HG03064 (cell line): ENCODE data around the gene ASS1.
"Not testable (repeated sequence)": the region's sequence is repeated elsewhere in the genome, so short reads cannot be mapped to it uniquely, and the experiment has no call there.

Source experiments
- ATAC-seq: cut with Tn5 transposase; IDR thresholded peaks from one replicate; pipeline ENCODE4 v1.9.1; 2021; ENCODE audit warnings: low read depth; ENCODE audit not compliant: unreplicated experiment

The ASS1 gene

DNA sequence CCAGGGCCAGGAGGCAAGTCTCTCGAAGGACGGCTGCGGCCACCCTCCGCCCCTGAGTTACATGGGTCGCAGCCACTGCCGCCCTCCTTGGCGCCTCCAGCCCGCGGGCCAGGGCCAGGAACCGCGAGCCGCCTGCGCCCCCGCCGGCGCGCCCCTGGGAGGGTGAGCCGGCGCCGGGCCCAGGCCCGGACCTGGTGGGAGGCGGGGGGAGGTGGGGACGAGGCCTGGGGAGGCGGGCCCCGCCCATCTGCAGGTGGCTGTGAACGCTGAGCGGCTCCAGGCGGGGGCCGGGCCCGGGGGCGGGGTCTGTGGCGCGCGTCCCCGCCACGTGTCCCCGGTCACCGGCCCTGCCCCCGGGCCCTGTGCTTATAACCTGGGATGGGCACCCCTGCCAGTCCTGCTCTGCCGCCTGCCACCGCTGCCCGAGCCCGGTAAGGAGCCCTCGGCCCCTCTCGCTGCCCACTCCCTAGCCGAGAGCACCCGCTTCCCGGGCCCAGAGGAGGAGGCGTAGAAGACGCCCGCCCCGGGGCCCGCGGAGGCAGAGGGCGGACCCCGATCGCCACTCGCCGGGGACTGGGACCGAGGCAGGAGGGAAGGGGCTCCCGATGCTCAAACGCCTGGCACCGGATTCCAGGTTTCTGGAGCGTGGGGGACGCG, at the start of gene ASS1:
Gene ASS1 (plus strand): TSS at position 397 of the 657 bp plus-strand sequence. CDS start 7,268 bp downstream, outside the sequence.
- no peak for ATAC-seq

DNA sequence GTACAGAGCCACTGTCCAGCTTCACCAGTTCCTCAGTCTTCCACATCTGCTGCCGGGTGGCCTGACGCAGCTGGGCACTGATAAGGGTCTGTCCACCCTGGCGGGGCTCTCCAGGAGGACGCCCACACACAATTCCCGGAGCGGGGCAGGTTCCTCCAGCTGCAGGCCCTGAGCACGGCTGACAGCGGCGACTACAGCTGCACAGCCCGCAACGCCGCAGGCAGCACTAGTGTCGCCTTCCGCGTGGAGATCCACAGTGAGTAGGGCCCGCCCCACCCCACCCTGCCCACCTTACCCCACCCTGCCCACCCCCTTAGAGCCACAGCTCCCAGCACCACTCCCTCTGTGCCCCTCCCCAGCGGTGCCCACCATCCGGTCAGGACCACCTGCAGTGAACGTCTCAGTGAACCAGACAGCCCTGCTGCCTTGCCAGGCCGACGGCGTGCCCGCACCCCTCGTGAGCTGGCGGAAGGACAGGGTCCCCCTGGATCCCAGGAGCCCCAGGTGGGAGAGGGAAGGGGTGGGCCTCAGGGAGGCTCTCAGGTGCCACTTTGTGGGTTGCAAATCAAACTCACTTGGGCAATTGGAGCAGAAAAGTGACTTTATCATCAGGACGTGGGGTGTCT, 48.8 kb upstream of the ASS1 start:
- no peak for ATAC-seq

DNA sequence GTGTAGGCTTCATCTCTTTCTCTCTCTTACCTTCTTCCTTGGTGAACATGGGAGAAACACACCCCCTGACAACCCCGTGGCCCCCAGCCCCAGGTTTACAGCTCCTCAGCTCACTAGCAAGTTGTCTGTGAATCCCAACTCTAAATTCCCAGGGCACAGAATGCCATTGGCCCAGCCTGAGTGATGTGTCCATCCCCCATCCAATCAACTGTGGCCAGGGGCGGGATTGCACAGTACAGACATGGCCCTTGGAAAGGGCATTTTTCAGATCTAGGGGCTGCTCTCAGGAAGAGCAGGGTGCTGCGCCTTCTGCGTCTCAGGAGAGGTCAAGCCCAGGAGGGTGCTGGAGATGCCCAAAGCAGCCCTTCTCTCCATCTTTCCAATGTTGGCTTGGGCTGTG, 48.2 kb upstream of the ASS1 start:
- no peak for ATAC-seq

DNA sequence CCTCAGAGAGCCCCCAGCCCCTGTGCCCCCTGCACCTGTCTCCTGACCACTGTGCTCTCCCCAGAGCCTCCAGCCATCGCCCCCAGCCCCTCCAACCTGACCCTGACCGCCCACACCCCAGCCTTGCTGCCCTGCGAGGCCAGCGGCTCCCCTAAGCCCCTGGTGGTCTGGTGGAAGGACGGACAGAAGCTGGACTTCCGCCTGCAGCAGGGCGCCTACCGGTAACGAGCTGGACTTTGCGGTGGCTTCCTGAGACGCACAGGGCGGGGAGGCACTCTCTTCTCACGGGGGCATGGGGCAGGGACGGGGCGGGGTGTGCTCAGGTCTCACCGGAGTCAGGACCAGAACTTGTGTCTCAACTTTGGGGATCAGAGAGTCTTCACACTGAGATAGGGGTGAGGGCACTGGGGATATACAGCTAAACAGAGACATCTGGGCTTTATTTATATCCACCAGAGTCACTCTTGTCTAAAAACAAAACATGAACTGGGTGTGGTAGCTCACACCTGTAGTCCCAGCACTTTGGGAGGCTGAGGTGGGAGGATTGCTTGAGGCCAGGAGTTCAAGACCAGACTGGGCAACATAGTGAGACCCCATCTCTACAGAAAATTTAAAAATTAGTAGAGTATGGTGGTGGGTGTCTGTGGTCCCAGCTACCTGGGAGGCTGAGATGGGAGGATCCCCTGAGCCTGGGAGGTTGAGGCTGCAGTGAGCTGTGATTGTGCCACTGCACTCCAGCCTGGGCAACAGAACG, 46.1 kb upstream of the ASS1 start:
- ATAC-seq: no peak

DNA sequence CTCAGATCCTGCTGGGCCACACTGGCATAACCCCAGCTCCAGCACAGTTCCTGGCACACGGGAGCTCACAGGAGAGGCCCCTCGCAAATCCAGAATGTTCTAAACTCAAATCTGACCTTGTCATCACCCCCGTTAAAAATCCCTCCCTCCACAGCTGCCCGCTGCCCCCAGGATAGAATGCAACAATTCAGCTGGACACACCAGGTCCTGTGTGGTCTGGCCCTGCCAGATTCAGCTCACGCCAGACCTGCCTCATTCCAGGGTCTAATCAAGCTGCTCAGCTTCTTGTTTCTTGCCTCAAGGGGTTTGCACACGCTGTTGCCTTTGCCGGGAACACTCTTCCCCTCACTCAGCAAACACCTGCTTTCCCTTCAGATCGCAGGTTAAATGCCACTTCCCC, 45.0 kb upstream of the ASS1 start:
- ATAC-seq: no peak

DNA sequence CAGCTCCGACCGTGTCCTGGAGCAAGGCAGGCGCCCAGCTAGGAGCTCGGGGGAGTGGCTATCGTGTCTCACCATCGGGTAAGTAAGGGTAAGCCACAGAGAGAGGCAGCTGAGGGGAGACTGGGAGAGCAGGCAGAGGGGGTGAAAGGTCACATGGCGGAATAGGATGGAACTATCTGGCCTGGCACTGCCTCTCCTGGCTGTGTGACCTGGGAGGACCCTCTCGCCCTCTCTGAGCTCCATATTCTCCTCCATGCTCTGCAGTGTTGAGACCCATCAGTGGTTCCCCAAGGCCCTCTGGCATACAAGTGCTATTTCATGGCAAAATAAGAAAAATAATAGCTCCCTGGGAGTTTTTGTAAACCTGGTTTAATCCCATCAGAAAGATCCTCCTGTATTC, 43.9 kb upstream of the ASS1 start:
- ATAC-seq: no peak

DNA sequence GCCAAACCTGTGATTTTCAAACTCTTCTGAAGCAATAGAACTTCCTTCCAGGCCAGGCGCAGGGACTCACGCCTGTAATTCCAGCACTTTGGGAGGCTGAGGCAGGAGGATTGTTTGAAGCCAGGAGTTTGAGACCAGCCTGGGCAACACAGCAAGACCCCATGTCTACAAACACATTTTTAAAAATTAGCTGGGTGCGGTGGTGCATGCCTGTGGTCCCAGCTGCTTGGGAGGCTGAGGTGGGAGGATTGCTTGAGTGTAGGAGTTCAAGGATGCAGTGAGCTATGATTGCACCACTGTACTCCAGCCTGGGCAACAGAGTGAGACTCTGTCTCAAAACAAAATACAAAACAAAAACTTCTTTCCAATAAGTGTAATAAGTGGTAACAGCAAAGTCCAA, 43.0 kb upstream of the ASS1 start:
- not testable (repeated sequence) for ATAC-seq

DNA sequence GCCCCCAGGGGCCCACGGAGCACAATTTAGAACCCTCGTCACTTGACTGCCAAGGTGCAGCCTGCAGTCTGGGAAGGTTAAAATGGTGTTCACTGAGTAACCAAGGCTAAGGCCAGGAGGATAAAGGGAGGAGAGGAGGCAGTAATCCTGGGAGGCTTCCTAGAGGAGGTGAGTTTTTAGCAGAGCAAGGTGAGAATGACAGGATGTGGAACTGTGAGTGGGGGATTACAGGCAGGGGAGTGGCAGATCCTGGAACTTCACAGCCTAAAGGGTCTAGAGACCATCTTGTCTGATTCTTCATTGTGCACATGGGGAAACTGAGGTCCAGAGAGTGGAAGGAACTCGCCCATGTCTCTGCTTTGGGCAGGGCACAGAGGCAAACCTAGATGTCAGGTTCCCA, 42.5 kb upstream of the ASS1 start:
- no peak for ATAC-seq

DNA sequence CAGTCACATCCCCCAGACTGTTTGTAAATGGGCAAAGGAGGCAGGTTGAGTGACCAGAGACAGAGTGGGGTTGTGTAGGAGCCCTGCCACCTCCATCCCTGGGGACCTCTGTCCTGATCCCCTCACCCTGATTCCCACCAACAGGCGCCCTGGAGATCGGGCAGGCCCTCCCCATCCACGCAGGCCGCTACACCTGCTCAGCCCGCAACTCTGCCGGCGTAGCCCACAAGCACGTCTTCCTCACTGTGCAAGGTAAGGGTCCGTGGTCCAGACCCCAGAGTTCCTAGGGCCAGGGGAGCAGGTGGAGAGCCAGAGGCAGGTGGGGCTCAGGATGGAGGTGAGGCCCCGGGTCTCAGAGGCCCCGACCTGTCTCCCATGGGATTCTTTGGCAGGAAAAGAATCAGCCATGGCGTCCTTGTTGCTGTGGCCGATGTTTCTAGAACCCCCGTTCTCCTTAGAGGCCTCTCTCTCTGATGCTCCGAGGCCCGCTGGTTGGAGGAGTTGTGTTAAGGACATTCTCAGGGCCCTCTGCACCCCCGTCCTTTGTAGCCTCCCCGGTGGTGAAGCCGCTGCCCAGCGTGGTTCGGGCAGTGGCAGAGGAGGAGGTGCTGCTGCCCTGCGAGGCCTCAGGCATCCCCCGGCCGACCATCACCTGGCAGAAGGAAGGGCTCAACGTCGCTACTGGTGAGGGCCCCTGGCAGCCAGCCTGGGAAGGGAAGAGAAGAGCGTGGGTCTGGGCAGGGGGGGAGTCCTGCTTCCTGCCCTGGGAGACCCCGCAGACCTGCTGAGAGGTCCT, 41.9 kb upstream of the ASS1 start:
- no peak for ATAC-seq

DNA sequence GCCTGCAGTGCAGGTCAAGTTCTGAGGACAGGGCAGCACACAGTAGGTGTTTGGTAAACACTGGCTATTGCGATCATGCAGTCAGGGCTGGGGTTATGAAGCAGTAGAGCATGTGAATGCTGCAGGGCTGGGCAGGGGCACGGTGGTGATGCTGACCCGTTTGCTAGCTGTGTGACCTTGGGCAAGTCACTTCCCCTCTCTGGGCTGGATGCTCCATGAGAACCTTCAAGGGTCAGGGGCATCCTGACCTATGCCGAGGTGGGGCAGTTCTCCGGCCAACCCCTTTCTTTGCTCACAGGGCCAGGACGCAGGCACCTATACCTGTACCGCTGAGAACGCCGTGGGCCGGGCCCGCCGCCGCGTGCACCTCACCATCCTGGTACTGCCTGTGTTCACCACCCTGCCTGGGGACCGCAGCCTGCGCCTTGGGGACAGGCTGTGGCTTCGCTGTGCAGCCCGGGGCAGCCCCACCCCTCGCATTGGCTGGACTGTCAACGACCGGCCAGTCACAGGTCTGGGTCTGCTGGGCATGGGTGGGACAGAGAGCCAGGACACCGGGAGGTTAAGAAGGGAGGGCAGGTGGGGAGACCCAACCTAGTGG, 39.0 kb upstream of the ASS1 start:
- no peak for ATAC-seq

DNA sequence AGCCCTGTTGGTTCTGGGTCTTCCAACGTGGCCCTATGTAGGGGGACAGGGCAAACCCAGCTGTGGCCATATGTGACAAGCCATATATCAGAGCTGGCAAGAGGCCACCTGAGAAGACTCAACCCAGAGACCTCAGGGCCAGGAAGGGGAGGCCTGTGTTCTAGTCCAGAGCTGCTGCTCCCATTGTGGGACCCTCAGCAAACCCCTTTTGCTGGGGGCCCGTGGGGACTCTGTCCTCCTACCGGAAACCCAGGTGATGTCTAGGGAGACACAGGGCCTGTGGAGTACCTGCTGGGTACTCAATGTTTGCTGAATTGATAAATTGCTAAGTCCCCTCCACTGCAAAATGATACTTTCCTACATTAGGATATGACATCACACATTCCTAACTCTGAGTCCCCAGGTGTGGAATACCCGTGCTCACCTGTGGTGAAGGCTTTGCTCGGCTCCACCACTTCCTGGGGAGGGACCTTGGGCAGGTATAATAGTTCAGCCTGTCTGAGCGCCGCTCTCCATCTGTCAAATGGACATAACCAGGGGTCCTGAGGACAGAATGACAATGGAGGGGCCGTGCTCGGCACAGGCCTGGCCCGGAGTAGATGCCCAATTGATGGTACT, 38.4 kb upstream of the ASS1 start:
- ATAC-seq: no peak

DNA sequence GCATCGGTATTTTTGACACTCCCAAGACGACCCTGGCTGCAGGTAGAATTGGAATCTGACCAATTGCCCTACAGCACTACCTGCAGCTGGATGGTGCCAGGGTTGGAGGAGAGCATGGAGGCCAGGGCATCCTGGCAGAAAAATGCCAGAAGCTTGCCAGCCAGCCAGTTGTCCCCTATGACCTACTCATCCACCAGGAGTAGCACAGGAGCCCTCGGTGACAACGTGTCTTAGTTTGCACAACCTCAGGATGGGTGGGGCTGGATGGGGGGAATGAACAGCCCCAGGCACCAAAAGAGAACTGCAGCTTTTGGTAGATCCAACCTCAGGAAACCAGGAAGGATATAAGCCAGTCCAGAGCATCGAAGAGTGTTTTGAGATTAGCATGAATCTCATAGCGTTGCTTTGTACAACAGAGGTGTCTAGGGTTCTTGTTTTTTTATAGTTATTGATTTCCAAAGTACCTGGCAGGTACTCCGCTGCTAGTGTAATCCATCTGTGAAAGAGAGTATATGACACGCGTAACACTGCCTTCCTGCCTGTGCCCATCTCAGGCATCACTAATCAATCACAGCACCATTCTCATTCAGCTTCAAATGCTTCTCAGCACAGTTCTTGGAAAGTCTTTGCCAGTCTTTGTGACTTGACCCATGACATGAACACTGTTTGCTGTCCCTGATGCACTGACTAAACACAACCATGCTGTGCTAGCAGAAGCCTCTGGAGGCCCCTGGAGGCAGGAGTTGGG, 36.7 kb upstream of the ASS1 start:
- ATAC-seq: no peak

DNA sequence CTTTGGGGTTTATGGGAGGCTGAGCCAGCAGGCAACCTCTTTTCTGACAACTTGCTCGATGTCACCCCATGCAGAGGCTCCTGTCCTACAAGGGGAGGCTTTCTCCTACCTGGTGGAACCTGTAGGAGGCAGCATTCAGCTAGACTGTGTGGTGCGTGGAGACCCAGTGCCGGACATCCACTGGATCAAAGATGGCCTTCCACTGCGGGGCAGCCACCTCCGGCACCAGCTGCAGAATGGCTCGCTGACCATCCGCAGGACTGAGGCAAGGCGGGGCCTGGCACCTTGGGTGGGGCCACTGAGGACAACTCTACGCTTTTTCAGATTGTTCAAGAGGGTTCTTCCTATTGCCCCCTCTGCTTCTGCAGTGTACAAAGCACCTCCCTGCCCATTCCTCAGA, 36.1 kb upstream of the ASS1 start:
- ATAC-seq: no peak

DNA sequence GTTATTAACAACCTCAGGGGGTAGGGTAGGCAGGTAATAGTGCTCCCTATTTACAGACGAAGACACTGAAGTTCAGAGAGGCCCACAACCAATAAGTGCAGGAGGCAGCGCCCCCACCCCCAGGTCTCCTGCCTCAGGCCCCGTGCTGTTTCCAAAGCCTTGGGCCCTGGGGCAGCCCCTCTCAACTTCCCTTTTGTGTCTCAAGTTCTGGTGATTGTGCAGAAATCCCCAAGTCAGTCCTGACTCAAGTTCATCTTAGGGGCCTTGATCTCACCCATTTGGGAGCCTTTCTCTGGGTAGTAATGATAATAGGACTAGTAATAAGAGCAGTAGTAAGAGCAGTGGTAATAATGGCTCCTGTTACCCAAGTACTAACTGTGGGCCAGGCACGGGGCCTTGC, 35.5 kb upstream of the ASS1 start:
- ATAC-seq: no peak

DNA sequence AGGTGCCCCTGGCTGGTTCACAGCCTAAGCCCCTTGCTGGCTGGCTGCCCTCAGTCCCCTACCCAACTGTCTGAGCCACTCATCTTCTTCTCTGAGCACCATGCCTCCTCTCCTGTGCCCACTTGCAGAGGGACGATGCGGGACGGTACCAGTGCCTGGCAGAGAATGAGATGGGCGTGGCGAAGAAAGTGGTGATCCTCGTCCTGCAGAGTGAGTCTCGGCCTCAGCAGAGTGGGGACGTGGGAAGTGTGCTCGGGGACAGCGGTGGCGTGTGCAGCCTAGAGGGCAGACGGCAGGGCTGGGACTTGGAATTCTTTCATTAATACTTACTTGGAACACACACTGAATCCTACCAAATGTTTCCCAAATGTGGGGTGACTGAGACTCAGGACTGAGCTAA, 34.3 kb upstream of the ASS1 start:
- no peak for ATAC-seq

DNA sequence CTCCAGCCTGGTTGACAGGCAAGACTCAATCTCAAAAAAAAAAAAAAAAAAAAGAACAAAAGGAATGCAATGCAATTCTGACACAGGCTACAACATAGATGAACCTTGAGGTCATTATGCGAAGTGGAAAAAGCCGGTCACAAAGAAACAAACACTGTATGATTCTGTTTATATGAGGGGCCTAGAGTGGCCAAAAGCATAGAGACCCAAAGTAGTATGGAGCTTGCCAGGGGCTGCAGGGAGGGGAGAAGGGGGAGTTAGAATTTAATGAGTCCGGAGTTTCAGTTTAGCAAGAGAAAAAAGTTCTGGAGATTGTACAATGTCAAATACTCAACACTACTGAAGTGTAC, 33.2 kb upstream of the ASS1 start:
- no peak for ATAC-seq

DNA sequence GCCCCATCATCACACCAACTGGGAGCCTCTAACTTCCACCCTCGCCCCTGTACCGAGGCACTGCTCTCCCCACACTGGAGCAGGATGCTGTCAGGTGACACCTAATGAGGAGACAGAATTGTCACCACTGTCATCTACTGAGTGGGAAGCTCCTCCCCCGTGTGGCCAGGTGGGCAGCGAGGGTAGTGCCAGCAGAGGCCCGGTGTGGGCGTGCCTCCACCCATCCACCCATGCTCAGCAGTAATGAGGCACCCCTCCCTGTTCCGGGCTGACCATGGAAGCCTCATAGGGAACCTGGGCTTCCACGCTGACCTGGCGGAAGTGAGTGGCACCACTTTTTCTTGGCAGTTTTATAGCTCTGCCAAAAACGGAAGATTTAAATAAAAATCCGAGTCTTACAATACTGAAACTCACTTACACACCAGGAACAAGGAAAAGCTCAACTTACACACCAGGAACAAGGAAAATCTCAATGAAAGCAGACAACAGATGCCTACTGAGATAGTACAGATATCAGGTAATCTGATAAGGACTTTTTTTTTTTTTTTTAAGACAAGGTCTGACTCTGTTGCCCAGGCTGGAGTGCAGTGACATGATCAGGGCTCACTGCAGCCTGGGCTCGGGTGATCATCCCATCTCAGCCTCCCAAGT, 30.6 kb upstream of the ASS1 start:
- ATAC-seq: no peak

DNA sequence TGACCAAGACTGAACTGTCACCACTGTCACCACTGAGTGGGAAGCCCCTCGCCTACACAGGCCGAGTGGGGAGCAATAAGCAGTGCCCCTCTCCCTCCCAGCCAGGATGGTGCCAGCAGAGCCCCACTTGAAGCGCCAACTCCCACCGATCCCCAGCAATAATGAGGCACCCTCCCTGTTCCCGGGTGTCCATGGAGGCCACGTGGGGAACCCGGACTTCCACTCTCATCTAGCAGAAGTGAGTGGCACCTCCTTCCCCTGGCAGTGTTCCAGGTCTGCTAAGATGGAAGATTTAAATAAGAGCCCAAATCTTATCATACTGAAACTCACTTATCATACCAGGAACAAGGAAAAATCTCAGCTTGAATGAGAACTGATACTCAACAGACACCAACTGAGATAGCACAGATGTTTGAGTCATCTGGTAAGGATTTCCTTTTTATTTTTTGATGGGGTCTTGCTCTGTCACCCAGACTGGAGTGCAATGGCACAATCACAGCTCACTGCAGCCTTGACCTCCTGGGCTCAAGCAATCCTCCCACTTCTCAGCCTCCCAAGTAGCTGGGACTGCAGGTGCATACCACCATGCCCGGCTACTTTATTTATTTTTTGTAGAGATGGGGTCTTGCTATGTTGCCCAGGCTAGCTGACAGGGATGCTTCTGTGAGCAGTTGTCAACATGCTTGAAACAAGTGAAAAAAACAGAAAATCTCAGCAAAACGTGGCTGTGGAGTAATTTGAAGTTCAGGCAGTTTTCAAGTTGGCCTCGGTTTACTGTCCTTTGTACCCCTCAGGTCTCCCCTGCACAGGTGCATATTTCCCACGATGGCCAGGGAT, 29.6 kb upstream of the ASS1 start:
- no peak for ATAC-seq
